Measurements from ENCODE around the gene ZMYND15.

Gene ZMYND15

GRCh38 chr17:4717791-4718190 lies 21.8 kb upstream of the ZMYND15 start:
- no peak for DNase-seq (ENCODE audit: low spot score)

GRCh38 chr17:4718276-4718675 lies 21.4 kb upstream of the ZMYND15 start:
- DNase-seq (ENCODE audit: low spot score) = no peak

- DNase-seq (ENCODE audit: low spot score) = no peak
Measured at GRCh38 chr17:4719146-4719545, 20.5 kb upstream of the ZMYND15 start.

- DNase-seq (ENCODE audit: low spot score) = no peak
Measured at GRCh38 chr17:4719684-4720221, 19.9 kb upstream of the ZMYND15 start.

- DNase-seq (ENCODE audit: low spot score) = no peak
Measured at GRCh38 chr17:4720787-4721186, 18.8 kb upstream of the ZMYND15 start.

- DNase-seq (ENCODE audit: low spot score) = no peak
Measured at GRCh38 chr17:4721203-4722135, 18.2 kb upstream of the ZMYND15 start.

- no peak for DNase-seq (ENCODE audit: low spot score)
Measured at GRCh38 chr17:4722678-4723240, 16.9 kb upstream of the ZMYND15 start.

GRCh38 chr17:4724650-4725049 lies 15.0 kb upstream of the ZMYND15 start:
- DNase-seq (ENCODE audit: low spot score) = no peak

GRCh38 chr17:4725646-4726310 lies 13.9 kb upstream of the ZMYND15 start:
- no peak for DNase-seq (ENCODE audit: low spot score)

- no peak for DNase-seq (ENCODE audit: low spot score)
Measured at GRCh38 chr17:4728124-4728523, 11.5 kb upstream of the ZMYND15 start.

GRCh38 chr17:4733073-4733531 lies 6.5 kb upstream of the ZMYND15 start:
- DNase-seq (ENCODE audit: low spot score) = peak; percentile 84

GRCh38 chr17:4734857-4735475 lies 4.7 kb upstream of the ZMYND15 start:
- no peak for DNase-seq (ENCODE audit: low spot score)

GRCh38 chr17:4735876-4736651 lies 3.6 kb upstream of the ZMYND15 start:
- DNase-seq (ENCODE audit: low spot score) = no peak

GRCh38 chr17:4738136-4739121 lies 1.2 kb upstream of the ZMYND15 start:
- DNase-seq (ENCODE audit: low spot score) = no peak

- DNase-seq (ENCODE audit: low spot score) = no peak
Measured at GRCh38 chr17:4740025-4740351, 355 bp downstream of the ZMYND15 start.

GRCh38 chr17:4740584-4740983 lies 951 bp downstream of the ZMYND15 start:
- no peak for DNase-seq (ENCODE audit: low spot score)

- no peak for DNase-seq (ENCODE audit: low spot score)
Measured at GRCh38 chr17:4741544-4741943, 1.9 kb downstream of the ZMYND15 start.

GRCh38 chr17:4742133-4742532 lies 2.5 kb downstream of the ZMYND15 start:
- no peak for DNase-seq (ENCODE audit: low spot score)

GRCh38 chr17:4742629-4743028 lies 3.0 kb downstream of the ZMYND15 start:
- DNase-seq (ENCODE audit: low spot score) = no peak

- no peak for DNase-seq (ENCODE audit: low spot score)
Measured at GRCh38 chr17:4743216-4743615, 3.6 kb downstream of the ZMYND15 start.

Measured in germinal center (tissue), 1 donor.